Keratinocyte (primary cell): ENCODE results near the gene GGNBP2. TPM values are rescaled to one million over a fixed set of nuclear protein-coding genes. Genes with fewer than 3 reads are reported as not detected.

Source experiments
- DNase-seq: peaks from one replicate; pipeline ENCODE4 v3.0.0-alpha.2; 2011; ENCODE audit warnings: low read depth, missing footprints, low spot score
- FAIRE-seq: peaks from 2 replicates; lab custom pipeline; 2011; peaks lifted over from hg19 to GRCh38; lab: Jason Lieb, UNC
- H2AFZ ChIP-seq: 2 replicates; pipeline ENCODE4 v1.6.0; 2012; ENCODE audit warnings: low read length, control low read depth, inconsistent platforms; ENCODE audit not compliant: control insufficient read depth
- H3K27ac ChIP-seq: 2 replicates; pipeline ENCODE4 v1.5.1; 2011; ENCODE audit warnings: low read length; ENCODE audit not compliant: control insufficient read depth, insufficient read depth
- H3K27me3 ChIP-seq: 3 replicates; pipeline ENCODE4 v1.6.0; 2011; ENCODE audit warnings: low read length; ENCODE audit not compliant: control insufficient read depth, insufficient read depth; ENCODE audit errors: extremely low read depth
- H3K36me3 ChIP-seq, 2 experiments: 2 replicates in 1 of 2; 3 replicates in 1 of 2; pipeline ENCODE4 v1.5.1; 2011; ENCODE audit warnings: low read length in 2 of 2, mild to moderate bottlenecking in 1 of 2; ENCODE audit not compliant: control insufficient read depth in 2 of 2, insufficient read depth in 2 of 2; ENCODE audit errors: extremely low read depth in 1 of 2
- H3K4me1 ChIP-seq: 3 replicates; pipeline ENCODE4 v1.5.1; 2011; ENCODE audit warnings: low read length; ENCODE audit not compliant: control insufficient read depth, insufficient read depth; ENCODE audit errors: extremely low read depth
- H3K4me2 ChIP-seq: 3 replicates; pipeline ENCODE4 v1.6.0; 2011; ENCODE audit warnings: low read depth, low read length; ENCODE audit not compliant: control insufficient read depth, insufficient read depth; ENCODE audit errors: extremely low read depth
- H3K4me3 ChIP-seq, 3 experiments: fragments of 200-600 bp in 1 of 3; sonication (generic) in 1 of 3; 2 replicates in 2 of 3; 3 replicates in 1 of 3; pipeline ENCODE4 v1.5.1; 2011 to 2016; ENCODE audit warnings: low read length in 3 of 3, mild to moderate bottlenecking in 3 of 3, control low read depth in 2 of 3, inconsistent platforms in 1 of 3, low read depth in 1 of 3, mixed read lengths in 1 of 3, mixed run types in 1 of 3, moderate library complexity in 1 of 3; ENCODE audit not compliant: control insufficient read depth in 2 of 3, insufficient read depth in 2 of 3; ENCODE audit errors: extremely low read depth in 1 of 3
- H3K79me2 ChIP-seq: 2 replicates; pipeline ENCODE4 v1.6.0; 2012; ENCODE audit warnings: low read length; ENCODE audit not compliant: control insufficient read depth, insufficient read depth
- H3K9ac ChIP-seq: 3 replicates; pipeline ENCODE4 v1.6.0; 2011; ENCODE audit warnings: low read length; ENCODE audit not compliant: control insufficient read depth, insufficient read depth; ENCODE audit errors: extremely low read depth
- H3K9me1 ChIP-seq: 3 replicates; pipeline ENCODE4 v1.6.0; 2011; ENCODE audit warnings: low read length; ENCODE audit not compliant: control insufficient read depth, insufficient read depth; ENCODE audit errors: extremely low read depth
- H3K9me3 ChIP-seq: 2 replicates; pipeline ENCODE4 v1.5.1; 2012; ENCODE audit warnings: low read depth, low read length; ENCODE audit not compliant: control insufficient read depth
- H4K20me1 ChIP-seq: 3 replicates; pipeline ENCODE4 v1.6.0; 2011; ENCODE audit warnings: low read length; ENCODE audit not compliant: control insufficient read depth, insufficient read depth; ENCODE audit errors: extremely low read depth
- CTCF ChIP-seq, 3 experiments: IDR thresholded peaks in 1 of 3; conservative IDR thresholded peaks in 1 of 3; optimal IDR thresholded peaks in 1 of 3; 2 replicates in 2 of 3; 3 replicates in 1 of 3; pipeline versions ENCODE3 to v1.5.1; 2011; ENCODE audit warnings: low read length in 3 of 3, mild to moderate bottlenecking in 3 of 3, moderate library complexity in 2 of 3, control low read depth in 1 of 3, inconsistent platforms in 1 of 3; ENCODE audit not compliant: insufficient read depth in 2 of 3; ENCODE audit errors: extremely low read depth in 1 of 3
- EZH2 ChIP-seq: IDR thresholded peaks from one replicate; pipeline ENCODE4 v1.6.1; 2012; ENCODE audit warnings: inconsistent platforms, mild to moderate bottlenecking, low read length, moderate library complexity
- dilution Hi-C: fragments of 300-500 bp; cut with MboI; formaldehyde crosslinking; loops from one replicate; pipeline ENCODE4 v1.7.0; 2020; ENCODE audit warnings: low sequenced_read_pairs; ENCODE audit not compliant: extremely low pct_ligation_motif_present
- polyA plus RNA-seq, 5 experiments: library from polyadenylated mRNA; depleted of rRNA in 3 of 5; stranded (reverse) in 3 of 5; stranded (forward) in 1 of 5; unstranded in 1 of 5; fragments of >200 nt; gene quantifications; 1 replicate in 1 of 5; 2 replicates in 3 of 5; 3 replicates in 1 of 5; pipeline versions ENCODE4 v1.2.1 to v1.2.3, GENCODE V29; 2011 to 2012; ENCODE audit warnings: missing spikeins in 2 of 5, low read depth in 1 of 5, low replicate concordance in 1 of 5

GGNBP2 gene
- polyA plus RNA-seq, 1 donor (not counting 4 experiments of a cell fraction or from before 2014, with no cell fraction given): 95.5 TPM

GRCh38 chr17:36629970-36630502 lies 85.3 kb downstream of the GGNBP2 start:
- no peak for FAIRE-seq

GRCh38 chr17:36631022-36631421 lies 86.3 kb downstream of the GGNBP2 start:
- H3K4me2 ChIP-seq: no peak overlapping the region
- FAIRE-seq: no peak
- no peak for DNase-seq
- H3K27me3 ChIP-seq: peaks cover 40% of the 10 kb centered on the region
- no peaks in the 10 kb centered on the region for H3K9me3 ChIP-seq
- no peak overlapping the region for H3K4me3 ChIP-seq
- H4K20me1 ChIP-seq: no peaks in the 10 kb centered on the region
- H3K4me1 ChIP-seq: no peaks in the 10 kb centered on the region
- no peaks in the 10 kb centered on the region for H3K79me2 ChIP-seq
- no peaks in the 10 kb centered on the region for H3K9me1 ChIP-seq
- H2AFZ ChIP-seq: no peak overlapping the region
- no peaks in the 10 kb centered on the region for H3K36me3 ChIP-seq
- no peak overlapping the region for H3K27ac ChIP-seq
- dilution Hi-C loops: no loop called here
- TF ChIP-seq CTCF (optimal IDR thresholded peaks at IDR 0.05 in 1 of 3, IDR thresholded peaks at IDR 0.05 in 1 of 3, conservative IDR thresholded peaks at IDR 0.05 in 1 of 3; ENCODE audit: extremely low read depth in 1 of 3, insufficient read depth in 2 of 3, low read length in 3 of 3): no peak
- TF ChIP-seq EZH2: no peak
- H3K9ac ChIP-seq: no peak overlapping the region

More at GRCh38 chr17:36629970-36630502, 85.3 kb downstream of the GGNBP2 start:
- Histone ChIP-seq H4K20me1 (no peaks in the 10 kb centered on the region), H3K36me3 (no peaks in the 10 kb centered on the region), H3K9me1 (no peaks in the 10 kb centered on the region), H3K4me2 (no peak overlapping the region), H3K4me3 (no peak overlapping the region), H3K9me3 (no peaks in the 10 kb centered on the region), H2AFZ (no peak overlapping the region), H3K27ac (no peak overlapping the region), H3K4me1 (no peaks in the 10 kb centered on the region), H3K79me2 (no peaks in the 10 kb centered on the region), H3K9ac (no peak overlapping the region), H3K27me3 (peaks cover 38% of the 10 kb centered on the region)
- no peak for DNase-seq
- dilution Hi-C loops: no loop called here
- TF ChIP-seq CTCF (optimal IDR thresholded peaks at IDR 0.05 in 1 of 3, IDR thresholded peaks at IDR 0.05 in 1 of 3, conservative IDR thresholded peaks at IDR 0.05 in 1 of 3; ENCODE audit: extremely low read depth in 1 of 3, insufficient read depth in 2 of 3, low read length in 3 of 3): no peak
- no peak for TF ChIP-seq EZH2
